IPS-18c (cell line): ENCODE results near the gene RFX7.

ENCODE experiments used
- H3K4me3 ChIP-seq: 2 replicates; pipeline ENCODE4 v1.7.0; 2013; ENCODE audit warnings: low read depth, mild to moderate bottlenecking, low read length, moderate library complexity; ENCODE audit not compliant: insufficient read depth
- H3K9me3 ChIP-seq: one replicate; pipeline ENCODE4 v1.6.1; 2013; ENCODE audit warnings: mild to moderate bottlenecking, low read length, moderate library complexity; ENCODE audit not compliant: control insufficient read depth, insufficient read depth

RFX7 gene

DNA sequence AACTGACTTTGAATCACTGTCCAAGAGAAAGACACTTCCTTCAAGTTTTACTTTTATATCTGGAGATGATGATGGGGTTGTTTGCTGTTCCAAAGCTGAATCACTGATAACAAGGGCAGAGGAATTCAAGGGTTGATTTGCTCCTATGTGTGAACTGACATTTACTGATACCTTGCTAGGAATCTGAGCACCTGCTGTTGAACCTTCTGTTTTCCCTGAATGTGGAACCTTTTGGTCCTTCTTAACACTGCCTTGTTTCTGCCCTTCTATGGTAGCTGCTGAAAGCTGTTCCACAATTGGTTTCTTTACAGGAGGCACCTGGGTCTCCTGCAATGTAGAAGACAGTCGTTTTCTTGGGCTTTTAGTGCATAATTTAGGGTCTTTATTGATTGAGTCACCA lies 148.3 kb downstream of the RFX7 start:
- no peak overlapping the region for H3K4me3 ChIP-seq
- no peaks in the 10 kb centered on the region for H3K9me3 ChIP-seq

DNA sequence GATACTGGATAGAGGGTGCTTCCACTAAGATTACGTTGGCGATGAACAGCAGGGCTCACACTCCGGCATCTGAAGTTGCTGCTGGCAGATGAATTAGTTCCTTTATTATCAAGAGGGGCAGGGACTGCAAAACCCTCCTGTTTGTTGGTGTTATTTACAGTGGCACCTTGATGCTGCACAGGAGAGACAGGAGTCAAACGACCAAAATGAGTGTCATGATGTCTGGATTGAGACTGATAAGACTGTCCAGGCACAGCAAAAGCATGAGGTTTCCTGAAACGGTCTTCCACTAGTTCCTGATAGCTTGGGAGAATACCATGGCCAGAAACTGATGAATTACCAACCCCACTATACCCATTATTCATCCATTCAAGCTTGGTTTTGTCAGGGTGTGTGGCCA lies 149.5 kb downstream of the RFX7 start:
- H3K4me3 ChIP-seq = no peak overlapping the region
- no peaks in the 10 kb centered on the region for H3K9me3 ChIP-seq

DNA sequence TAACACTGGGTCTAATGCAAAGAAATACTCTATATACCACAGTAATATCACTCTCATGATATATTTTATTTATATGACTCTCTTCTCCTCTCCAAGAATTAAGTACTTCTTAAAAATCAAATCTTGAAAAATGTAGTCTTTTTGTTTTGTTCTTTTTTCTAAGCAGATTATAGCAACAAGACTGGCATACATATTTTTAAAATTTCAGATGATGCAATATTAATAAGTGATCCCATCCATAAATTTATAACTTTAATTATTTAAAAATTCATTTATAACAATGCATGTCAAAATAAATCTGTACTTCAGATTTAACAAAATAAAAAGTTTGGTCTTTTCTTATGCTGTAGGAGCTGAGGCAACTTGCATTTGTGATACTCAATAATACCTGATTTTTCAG lies 155.3 kb downstream of the RFX7 start:
- Histone ChIP-seq H3K9me3 (no peaks in the 10 kb centered on the region), H3K4me3 (no peak overlapping the region)

DNA sequence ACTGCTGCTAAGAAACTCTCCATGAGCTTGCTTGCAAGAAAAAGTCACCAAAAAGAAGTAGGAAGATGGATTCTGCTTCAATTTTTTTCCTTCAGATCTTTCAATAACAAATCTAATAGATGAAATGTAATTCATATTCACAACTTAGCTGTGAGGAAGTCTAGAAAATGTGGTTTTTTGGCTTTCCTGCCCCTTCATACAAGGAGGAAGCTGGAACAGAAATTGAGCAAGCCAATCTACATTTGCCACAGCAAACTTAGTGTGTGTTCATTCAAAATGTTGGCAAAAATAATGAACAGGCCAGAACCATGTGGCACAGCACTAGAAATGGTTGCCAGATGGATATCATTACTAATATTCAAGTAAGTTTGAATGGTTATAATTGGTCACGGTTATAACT lies 157.1 kb downstream of the RFX7 start:
- Histone ChIP-seq H3K4me3 (no peak overlapping the region), H3K9me3 (no peaks in the 10 kb centered on the region)

DNA sequence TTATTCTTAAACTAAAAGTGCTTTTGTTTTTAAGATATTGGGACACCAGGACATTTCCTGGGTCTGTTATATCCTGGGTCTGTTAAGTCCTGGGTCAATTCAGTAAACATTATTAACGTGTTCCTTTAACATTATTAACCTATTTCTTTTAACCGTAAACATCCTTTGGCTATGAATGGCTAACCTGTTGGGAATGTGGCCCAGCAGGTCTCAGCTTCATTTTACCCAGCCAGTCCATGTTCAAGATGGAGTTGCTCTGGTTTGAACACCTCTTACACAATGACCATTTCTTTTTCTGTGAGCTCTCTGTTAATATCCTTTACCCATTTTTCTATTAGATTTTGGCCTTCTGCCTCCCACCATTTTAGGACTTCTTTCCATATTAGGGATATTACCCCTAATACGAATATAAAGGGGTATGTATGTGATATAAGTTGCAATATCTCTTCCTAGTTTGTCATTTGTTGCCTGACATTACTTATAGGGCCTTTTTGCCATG lies 161.4 kb downstream of the RFX7 start:
- no peaks in the 10 kb centered on the region for H3K9me3 ChIP-seq
- no peak overlapping the region for H3K4me3 ChIP-seq

DNA sequence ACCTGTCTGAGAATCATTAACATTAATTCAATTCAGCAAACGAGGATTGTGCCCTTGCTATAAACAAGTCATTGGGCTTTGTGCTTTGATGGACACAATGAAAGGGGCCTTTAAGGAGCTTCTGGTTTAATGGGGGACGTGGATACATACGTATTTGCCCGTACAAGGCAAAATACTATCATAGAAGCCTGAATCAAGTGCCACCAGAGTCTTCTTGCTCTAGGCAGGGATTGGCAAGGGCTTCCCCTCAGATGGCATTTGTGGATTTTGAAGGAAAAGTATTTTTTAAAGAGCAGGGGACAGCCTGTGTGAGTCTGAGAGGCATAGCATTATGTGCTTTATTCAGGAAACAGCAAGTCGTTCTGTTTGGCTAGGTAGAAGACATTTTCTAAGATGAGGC lies 166.6 kb downstream of the RFX7 start:
- Histone ChIP-seq H3K9me3 (no peaks in the 10 kb centered on the region), H3K4me3 (no peak overlapping the region)

DNA sequence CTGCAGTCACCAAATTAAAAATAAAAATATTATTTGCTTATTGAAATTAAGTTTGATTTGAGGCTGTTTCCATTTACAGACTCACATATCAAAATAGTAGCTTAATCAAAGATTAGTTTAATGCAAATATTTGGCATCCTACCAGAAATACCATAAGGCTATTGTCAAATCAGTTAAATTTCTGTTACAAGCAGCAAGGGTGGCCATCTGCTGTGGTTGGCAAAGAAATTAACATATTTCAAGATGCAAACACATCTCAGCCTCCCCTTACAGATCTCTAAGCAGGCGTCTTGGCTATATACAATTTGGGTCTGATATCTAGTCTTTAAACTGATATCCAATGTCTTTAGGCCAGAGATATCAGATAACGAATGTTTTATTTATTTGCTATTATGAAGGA lies 167.0 kb downstream of the RFX7 start:
- Histone ChIP-seq H3K4me3 (no peak overlapping the region), H3K9me3 (no peaks in the 10 kb centered on the region)

DNA sequence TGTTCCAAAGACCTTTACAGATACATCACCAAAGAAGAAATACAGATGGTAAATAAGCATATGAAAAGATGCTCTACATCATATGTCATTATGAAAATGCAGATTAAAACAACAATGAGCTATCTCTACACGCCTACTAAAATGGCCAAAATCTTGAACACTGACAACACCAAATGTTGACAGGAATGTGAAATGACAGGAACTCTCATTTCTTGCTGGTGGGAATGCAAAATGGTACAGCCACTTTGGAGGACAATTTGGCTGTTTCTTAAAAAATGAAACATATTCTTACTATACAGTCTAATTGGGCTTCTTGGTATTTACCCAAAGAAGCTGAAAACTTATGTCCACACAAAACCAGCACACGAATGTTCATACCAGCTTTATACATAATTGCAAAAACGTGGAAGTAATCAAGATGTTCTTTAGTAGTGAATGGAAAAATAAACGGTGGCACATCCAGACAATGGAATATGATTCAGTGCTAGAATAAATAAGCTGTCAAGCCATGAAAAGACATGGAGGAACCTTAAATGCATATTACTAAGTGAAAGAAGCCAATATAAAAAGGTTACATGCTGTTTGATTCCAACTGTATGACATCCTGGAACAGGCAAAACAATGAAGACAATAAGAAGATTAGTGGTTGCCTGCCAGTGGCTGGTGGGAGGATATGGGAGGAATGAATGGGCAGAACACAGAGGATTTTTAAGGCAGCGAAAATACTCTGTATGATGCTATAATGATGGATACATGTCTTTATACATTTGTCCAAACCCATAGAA lies 169.0 kb downstream of the RFX7 start:
- no peak overlapping the region for H3K4me3 ChIP-seq

DNA sequence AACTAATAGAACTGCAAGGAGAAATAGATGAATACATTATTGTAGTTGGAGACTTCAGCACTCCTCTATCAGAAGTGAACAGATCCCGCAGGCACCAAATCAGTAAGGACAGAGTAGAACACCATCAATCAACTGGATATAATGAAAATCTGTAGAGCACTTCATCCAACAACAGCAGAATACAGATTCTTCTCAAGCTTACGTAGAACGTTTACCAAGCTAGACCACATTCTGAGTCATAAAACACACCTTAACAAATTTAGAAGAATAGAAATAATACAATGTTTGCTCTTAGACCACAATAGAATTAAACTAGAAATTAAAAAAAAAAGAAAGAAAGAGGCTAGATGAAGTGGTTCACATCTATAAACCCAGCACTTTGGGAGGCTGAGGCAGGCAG lies 179.5 kb downstream of the RFX7 start:
- H3K9me3 ChIP-seq = no peaks in the 10 kb centered on the region

More for the DNA sequence above, 169.0 kb downstream of the RFX7 start:
- H3K9me3 ChIP-seq = no peaks in the 10 kb centered on the region

DNA sequence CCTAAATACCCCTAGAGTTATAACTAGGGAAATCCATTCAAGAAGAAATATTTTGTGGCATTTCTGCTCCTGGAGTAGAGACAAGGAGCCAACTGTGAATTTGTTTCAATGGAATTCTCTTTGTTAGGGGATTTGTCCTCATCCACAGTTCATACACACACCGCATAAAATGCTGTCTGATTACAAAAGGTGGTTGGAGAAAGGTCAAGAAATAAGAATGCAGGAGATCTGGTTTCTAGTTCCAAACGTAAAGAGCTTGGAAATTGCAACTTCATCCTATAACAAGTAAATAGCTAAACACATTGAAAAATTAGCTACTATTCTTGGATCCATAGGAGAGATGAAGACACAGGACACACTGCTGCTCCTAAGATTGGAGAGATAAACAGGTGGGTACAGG lies 184.0 kb downstream of the RFX7 start:
- Histone ChIP-seq H3K4me3 (no peak overlapping the region), H3K9me3 (no peaks in the 10 kb centered on the region)

More for the DNA sequence above, 179.5 kb downstream of the RFX7 start:
- no peak overlapping the region for H3K4me3 ChIP-seq

DNA sequence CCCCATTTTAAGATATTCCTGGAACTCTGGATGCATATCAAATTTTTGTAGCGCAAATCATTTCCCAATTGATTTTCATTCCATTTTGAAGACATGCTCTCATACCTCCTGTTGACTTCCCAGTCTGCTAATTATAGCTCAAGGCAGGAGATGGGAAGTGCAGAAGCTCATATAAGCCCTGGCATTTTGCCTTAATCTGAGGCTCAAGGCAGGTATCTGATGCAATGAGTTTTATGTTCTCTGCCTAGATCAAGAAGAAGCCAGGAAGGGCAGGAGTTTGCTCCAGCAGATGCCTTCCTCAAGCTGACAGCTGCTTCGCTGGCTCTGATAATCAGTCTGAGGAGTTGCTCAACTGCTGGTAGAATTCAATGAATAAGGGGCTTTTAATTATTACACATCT lies 184.7 kb downstream of the RFX7 start:
- peaks cover 2% of the 10 kb centered on the region for H3K9me3 ChIP-seq
- H3K4me3 ChIP-seq = no peak overlapping the region

DNA sequence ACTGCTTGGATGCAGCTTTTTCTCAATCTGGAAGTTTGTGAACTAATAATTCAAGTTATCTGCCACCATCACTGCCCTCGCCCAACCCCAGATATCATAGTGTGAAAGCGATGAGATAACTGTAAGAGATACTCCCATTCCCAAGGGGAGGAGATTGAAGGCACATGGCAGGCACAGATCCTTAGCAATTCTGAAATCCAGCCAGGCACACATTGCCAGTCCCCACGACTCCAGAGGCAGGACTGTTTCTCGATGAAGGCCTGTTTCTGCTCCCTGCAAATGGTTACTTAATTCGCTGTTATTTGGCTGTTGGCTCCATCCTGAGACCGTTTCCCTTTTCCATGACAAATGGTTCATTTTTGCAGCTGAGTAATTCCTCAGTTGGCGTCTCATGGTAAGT lies 187.1 kb downstream of the RFX7 start:
- H3K9me3 ChIP-seq = peaks cover 2% of the 10 kb centered on the region

DNA sequence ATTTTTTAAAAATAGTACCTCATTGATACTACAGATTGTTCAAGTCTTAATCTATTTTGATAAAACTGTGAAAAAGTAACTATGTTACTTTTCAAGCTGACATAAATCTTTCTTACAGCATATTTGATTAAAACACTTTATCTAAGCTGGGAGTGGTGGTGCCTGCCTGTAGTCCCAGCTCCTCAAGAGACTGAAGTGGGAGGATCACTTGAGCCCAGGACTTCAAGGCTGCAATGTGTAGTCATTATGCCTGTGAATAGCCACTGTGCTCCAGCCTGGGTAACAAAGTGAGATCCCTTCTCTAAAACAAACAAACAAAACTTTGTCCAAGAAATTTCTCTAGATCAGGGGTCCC lies 190.7 kb downstream of the RFX7 start:
- H3K4me3 ChIP-seq = no peak overlapping the region
- peaks cover 2% of the 10 kb centered on the region for H3K9me3 ChIP-seq

More for the DNA sequence above, 187.1 kb downstream of the RFX7 start:
- no peak overlapping the region for H3K4me3 ChIP-seq

DNA sequence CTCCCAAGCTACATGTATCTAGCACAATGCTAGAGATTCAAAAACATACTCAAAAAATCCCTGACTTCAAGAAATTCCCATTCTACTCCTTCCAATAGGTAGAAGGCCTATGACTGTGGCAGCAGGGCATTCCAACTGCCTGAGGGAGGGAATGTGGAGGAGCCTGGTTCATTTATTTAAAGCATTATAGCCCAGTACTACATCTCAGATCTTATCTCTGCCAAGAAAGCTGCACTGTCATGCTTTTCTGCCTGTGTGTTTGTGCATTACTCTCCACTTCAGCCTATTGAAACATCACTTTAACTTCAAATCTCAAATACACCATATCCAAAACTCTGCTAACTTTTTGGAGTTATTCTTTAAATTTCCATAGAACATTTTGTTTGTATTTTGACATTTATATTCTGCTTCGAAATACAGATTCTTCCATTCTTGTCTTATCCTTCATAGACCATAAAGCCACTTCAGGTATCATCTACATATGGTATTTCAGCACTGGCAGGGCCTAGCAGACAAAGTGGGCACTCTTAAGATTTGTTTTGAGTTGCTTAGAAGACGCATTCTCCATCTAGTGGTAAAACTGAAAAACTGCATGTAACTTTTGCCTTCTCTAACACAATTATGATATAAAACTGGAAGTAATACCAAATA lies 191.2 kb downstream of the RFX7 start:
- Histone ChIP-seq H3K4me3 (no peak overlapping the region), H3K9me3 (peaks cover 2% of the 10 kb centered on the region)

DNA sequence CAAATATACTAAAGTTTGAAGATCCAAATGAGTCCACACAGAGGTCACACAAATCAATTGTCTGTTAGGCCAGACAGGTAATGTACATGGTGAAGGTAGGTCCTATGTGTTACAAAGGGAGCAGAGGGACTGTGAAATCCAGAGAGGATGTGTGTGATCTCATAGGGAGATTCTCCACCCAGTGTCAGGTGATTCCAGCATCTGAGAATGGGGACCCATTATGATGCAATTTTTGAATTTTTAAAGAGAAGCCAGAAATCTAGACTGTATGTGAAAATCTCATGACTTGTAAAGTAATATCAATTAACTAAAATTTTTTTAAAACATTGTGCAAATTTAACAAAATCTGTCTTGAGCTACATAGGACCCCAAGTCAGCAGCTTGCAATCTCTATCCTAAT lies 192.0 kb downstream of the RFX7 start:
- H3K9me3 ChIP-seq = peaks cover 2% of the 10 kb centered on the region
- no peak overlapping the region for H3K4me3 ChIP-seq

DNA sequence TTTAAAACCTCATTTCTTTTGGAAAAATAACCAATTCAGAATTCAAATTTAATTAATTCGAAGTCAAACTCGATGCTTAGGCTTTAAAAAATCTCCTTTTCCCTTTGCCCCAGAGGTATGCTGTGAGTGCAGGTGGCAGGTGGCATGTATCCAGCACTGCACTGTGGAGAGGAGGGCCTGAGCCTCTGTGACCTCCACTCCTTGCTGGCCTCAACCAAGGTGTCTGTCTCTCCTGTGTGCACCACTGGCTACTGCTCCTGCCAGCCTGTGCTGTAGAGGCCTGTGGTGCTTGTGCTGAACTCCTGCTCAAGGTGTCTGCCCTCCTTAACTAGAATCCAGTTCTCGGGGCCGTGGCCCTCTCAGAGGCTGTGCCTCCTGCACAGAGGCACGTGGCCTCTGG lies 194.1 kb downstream of the RFX7 start:
- peaks cover 2% of the 10 kb centered on the region for H3K9me3 ChIP-seq
- no peak overlapping the region for H3K4me3 ChIP-seq

DNA sequence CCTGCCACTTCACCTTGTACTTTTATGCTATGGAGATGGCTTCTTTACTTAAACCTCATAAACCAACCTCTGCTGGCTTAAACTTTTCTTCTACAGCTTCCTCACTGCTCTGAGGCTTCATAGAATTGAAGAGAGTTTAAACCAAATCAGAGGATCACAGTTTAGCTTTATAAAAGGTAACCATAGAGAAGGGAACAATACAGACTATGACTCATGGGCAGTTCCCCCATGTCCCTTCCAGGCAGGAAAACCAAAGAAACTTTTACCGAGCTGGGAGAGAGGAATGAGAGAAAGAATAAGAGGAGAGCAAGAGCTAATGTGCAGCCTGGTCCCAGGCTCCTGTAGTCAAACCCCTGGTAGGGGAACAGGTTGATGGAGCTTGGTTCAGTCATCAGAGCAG lies 196.3 kb downstream of the RFX7 start:
- Histone ChIP-seq H3K9me3 (no peaks in the 10 kb centered on the region), H3K4me3 (no peak overlapping the region)

DNA sequence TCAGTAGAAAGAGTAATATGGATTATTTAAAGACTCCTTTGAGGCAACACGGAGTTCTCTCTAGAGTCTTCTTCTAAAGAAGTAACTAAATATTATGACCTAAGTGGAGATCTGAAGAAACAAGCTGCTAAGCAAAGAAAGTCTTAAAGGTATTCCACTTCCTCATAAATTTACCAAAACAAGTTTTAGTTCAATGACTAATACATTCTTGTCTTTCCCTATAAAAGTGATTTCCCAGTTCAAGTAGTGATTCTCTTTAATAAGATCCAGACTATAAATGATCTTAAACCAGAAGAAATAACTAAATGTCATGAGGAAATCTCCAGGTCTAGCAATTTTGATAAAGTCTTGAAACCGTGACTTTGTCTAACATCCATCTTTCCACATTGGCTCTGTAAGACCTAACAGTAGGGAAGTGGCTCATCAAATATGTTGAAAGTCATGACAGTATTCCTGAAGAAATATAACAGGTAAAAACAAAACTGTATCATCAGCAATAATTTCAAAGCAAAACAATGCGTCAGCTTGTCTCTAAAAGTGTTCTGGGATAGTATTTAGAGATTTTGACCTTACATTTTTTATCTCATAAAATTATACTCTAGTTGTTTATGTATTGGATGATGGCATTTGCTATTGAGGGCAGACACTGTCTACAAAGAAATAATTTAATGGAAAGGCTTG lies 198.5 kb downstream of the RFX7 start:
- Histone ChIP-seq H3K9me3 (no peaks in the 10 kb centered on the region), H3K4me3 (no peak overlapping the region)
